Vagina (tissue), 2 donors: Measurements from ENCODE around the gene UBE2E3. TPM values are rescaled to one million over a fixed set of nuclear protein-coding genes. Genes with fewer than 3 reads are reported as not detected.

Experiments used
- DNase-seq, 2 donors: peaks; one replicate each; pipeline ENCODE4 v3.0.0-alpha.2; 2017; ENCODE audit errors: extremely low spot score in 2 of 2
- H3K27ac ChIP-seq: fragments of 200-600 bp; sonication (generic); one replicate; pipeline ENCODE4 v1.5.1; 2019
- H3K27me3 ChIP-seq: fragments of 200-600 bp; sonication (generic); one replicate; pipeline ENCODE4 v1.5.1; 2019
- H3K36me3 ChIP-seq, 2 donors: fragments of 200-600 bp; sonication (generic); one replicate each; pipeline ENCODE4 v1.5.1; 2017 to 2019
- H3K4me1 ChIP-seq: fragments of 200-600 bp; sonication (generic); one replicate; pipeline ENCODE4 v1.5.1; 2019
- H3K4me3 ChIP-seq, 2 donors: fragments of 200-600 bp; sonication (generic); 1 replicate in 1 of 2; 2 replicates in 1 of 2; pipeline ENCODE4 v1.5.1; 2016 to 2019
- H3K9me3 ChIP-seq: fragments of 200-600 bp; sonication (generic); one replicate; pipeline ENCODE4 v1.5.1; 2019
- CTCF ChIP-seq, 3 experiments: fragments of 450-650 bp in 2 of 3; fragments of 200-600 bp in 1 of 3; sonication (generic) in 1 of 3; IDR thresholded peaks; one replicate each; pipeline ENCODE4 v1.5.1; 2017 to 2019; ENCODE audit warnings: antibody characterized with exemption in 3 of 3, mild to moderate bottlenecking in 2 of 3, moderate library complexity in 2 of 3
- POLR2A ChIP-seq, 2 donors: fragments of 450-650 bp; IDR thresholded peaks; one replicate each; pipeline ENCODE4 v1.6.1; 2017; ENCODE audit warnings: antibody characterized with exemption in 2 of 2, mild to moderate bottlenecking in 2 of 2, moderate library complexity in 2 of 2
- POLR2AphosphoS5 ChIP-seq, 2 donors: sonication (generic); formaldehyde crosslinking; IDR thresholded peaks; one replicate each; pipeline ENCODE4 v1.9.0; 2017; ENCODE audit warnings: antibody characterized with exemption in 2 of 2, mild to moderate bottlenecking in 2 of 2, low read depth in 1 of 2; ENCODE audit not compliant: insufficient read depth in 1 of 2
- intact Hi-C: fragments of 100-400 bp; cut with DNase I; formaldehyde crosslinking; loops from one replicate; pipeline ENCODE4 v1.15.1; 2023
- total RNA-seq: library from RNA; depleted of rRNA; stranded (reverse); fragments of >200 nt; gene quantifications from one replicate; pipeline ENCODE4 v1.2.3, GENCODE V29; 2016

UBE2E3 gene
- total RNA-seq, 1 donor from 2014 or later = 59.9 TPM

- H3K4me1 ChIP-seq = no peaks in the 10 kb centered on the region
- H3K27me3 ChIP-seq = no peaks in the 10 kb centered on the region
- H3K36me3 ChIP-seq = no peaks in the 10 kb centered on the region
- intact Hi-C loops = no loop called here
- no peak for DNase-seq
- H3K27ac ChIP-seq = no peak overlapping the region
- H3K4me3 ChIP-seq = no peak overlapping the region
- no peaks in the 10 kb centered on the region for H3K9me3 ChIP-seq
- TF ChIP-seq POLR2A (IDR thresholded peaks at IDR 0.05) = no peak
- TF ChIP-seq POLR2AphosphoS5 (IDR thresholded peaks at IDR 0.05; ENCODE audit: insufficient read depth in 1 of 2, low read depth in 1 of 2) = no peak
Measured at GRCh38 chr2:180938451-180938850, 42.0 kb upstream of the UBE2E3 start.

GRCh38 chr2:180943275-180943674 is 37.1 kb upstream of the UBE2E3 start:
- TF ChIP-seq POLR2AphosphoS5 (IDR thresholded peaks at IDR 0.05; ENCODE audit: insufficient read depth in 1 of 2, low read depth in 1 of 2) (no peak), CTCF (IDR thresholded peaks at IDR 0.05) (no peak), POLR2A (IDR thresholded peaks at IDR 0.05) (no peak)
- H3K4me3 ChIP-seq = no peak overlapping the region
- no peaks in the 10 kb centered on the region for H3K4me1 ChIP-seq
- H3K9me3 ChIP-seq = no peaks in the 10 kb centered on the region
- no peaks in the 10 kb centered on the region for H3K27me3 ChIP-seq
- DNase-seq = no peak
- H3K27ac ChIP-seq = no peak overlapping the region
- intact Hi-C loops = no loop called here
- no peaks in the 10 kb centered on the region for H3K36me3 ChIP-seq

GRCh38 chr2:180944372-180944771 is 36.0 kb upstream of the UBE2E3 start:
- Histone ChIP-seq H3K36me3 (no peaks in the 10 kb centered on the region), H3K27ac (no peak overlapping the region), H3K9me3 (no peaks in the 10 kb centered on the region), H3K4me1 (no peaks in the 10 kb centered on the region), H3K4me3 (no peak overlapping the region), H3K27me3 (no peaks in the 10 kb centered on the region)
- no peak for TF ChIP-seq CTCF (IDR thresholded peaks at IDR 0.05)
- TF ChIP-seq POLR2A (IDR thresholded peaks at IDR 0.05) = no peak
- TF ChIP-seq POLR2AphosphoS5 (IDR thresholded peaks at IDR 0.05; ENCODE audit: insufficient read depth in 1 of 2, low read depth in 1 of 2) = no peak
- intact Hi-C loops = no loop called here
- DNase-seq = no peak

- H3K9me3 ChIP-seq = no peaks in the 10 kb centered on the region
- no peaks in the 10 kb centered on the region for H3K27me3 ChIP-seq
- H3K4me3 ChIP-seq = no peak overlapping the region
- intact Hi-C loops = no loop called here
- TF ChIP-seq CTCF (IDR thresholded peaks at IDR 0.05) = no peak
- TF ChIP-seq POLR2AphosphoS5 (IDR thresholded peaks at IDR 0.05; ENCODE audit: insufficient read depth in 1 of 2, low read depth in 1 of 2) = no peak
- no peak for TF ChIP-seq POLR2A (IDR thresholded peaks at IDR 0.05)
- DNase-seq = no peak
- H3K4me1 ChIP-seq = no peaks in the 10 kb centered on the region
- no peaks in the 10 kb centered on the region for H3K36me3 ChIP-seq
- H3K27ac ChIP-seq = no peak overlapping the region
Measured at GRCh38 chr2:180947208-180947689, 33.2 kb upstream of the UBE2E3 start.

GRCh38 chr2:180949896-180950295 is 30.5 kb upstream of the UBE2E3 start:
- intact Hi-C loops = no loop called here
- no peak overlapping the region for H3K27ac ChIP-seq
- no peak for TF ChIP-seq POLR2AphosphoS5 (IDR thresholded peaks at IDR 0.05; ENCODE audit: insufficient read depth in 1 of 2, low read depth in 1 of 2)
- no peak for TF ChIP-seq POLR2A (IDR thresholded peaks at IDR 0.05)
- no peak for TF ChIP-seq CTCF (IDR thresholded peaks at IDR 0.05)

More at GRCh38 chr2:180949896-180950295, 30.5 kb upstream of the UBE2E3 start:
- Histone ChIP-seq H3K4me1 (no peaks in the 10 kb centered on the region), H3K9me3 (no peaks in the 10 kb centered on the region), H3K27me3 (no peaks in the 10 kb centered on the region), H3K36me3 (no peaks in the 10 kb centered on the region), H3K4me3 (no peak overlapping the region)
- no peak for DNase-seq
